ENCODE results near the gene PTPRB.

GRCh38 chr12:70627677-70628076 lies 9.6 kb downstream of the PTPRB start:
- no peak for TF ChIP-seq CTCF (tag by site-specific recombination; IDR thresholded peaks at IDR 0.05)
- no peak for TF ChIP-seq KLF7 (tag by site-specific recombination; IDR thresholded peaks at IDR 0.05; ENCODE audit: borderline replicate concordance)
- TF ChIP-seq ATF2 (tag by site-specific recombination; IDR thresholded peaks at IDR 0.05; ENCODE audit: low read depth): no peak
- no peak for TF ChIP-seq GLI4 (tag by site-specific recombination; IDR thresholded peaks at IDR 0.05)
- TF ChIP-seq ZNF311 (tag by site-specific recombination; IDR thresholded peaks at IDR 0.05; ENCODE audit: borderline replicate concordance): no peak
- TF ChIP-seq INSM2 (tag by site-specific recombination; IDR thresholded peaks at IDR 0.05): no peak
- TF ChIP-seq ZNF335 (tag by site-specific recombination; conservative IDR thresholded peaks at IDR 0.05): no peak
- TF ChIP-seq REST (tag by site-specific recombination; IDR thresholded peaks at IDR 0.05): no peak
- no peak for TF ChIP-seq ZNF423 (tag by site-specific recombination; IDR thresholded peaks at IDR 0.05)
- no peak for TF ChIP-seq TSHZ1 (tag by site-specific recombination; IDR thresholded peaks at IDR 0.05; ENCODE audit: borderline replicate concordance)
- no peak for TF ChIP-seq KLF1 (tag by site-specific recombination; IDR thresholded peaks at IDR 0.05)
- no peak for TF ChIP-seq ZNF571 (tag by site-specific recombination; IDR thresholded peaks at IDR 0.05)
- no peak for TF ChIP-seq ZNF596 (tag by site-specific recombination; IDR thresholded peaks at IDR 0.05)
- TF ChIP-seq ZNF501 (tag by site-specific recombination; IDR thresholded peaks at IDR 0.05): no peak

All from HEK293 (cell line).